ENCODE measurements around the gene AADAT.
A peak's percentile ranks its signal among the peaks of the same experiment; 100 is the strongest.

Gene AADAT

GRCh38 chr4:170027181-170027829 lies 62.5 kb downstream of the AADAT start:
- DNase-seq, result peak; percentile 86

DNA sequence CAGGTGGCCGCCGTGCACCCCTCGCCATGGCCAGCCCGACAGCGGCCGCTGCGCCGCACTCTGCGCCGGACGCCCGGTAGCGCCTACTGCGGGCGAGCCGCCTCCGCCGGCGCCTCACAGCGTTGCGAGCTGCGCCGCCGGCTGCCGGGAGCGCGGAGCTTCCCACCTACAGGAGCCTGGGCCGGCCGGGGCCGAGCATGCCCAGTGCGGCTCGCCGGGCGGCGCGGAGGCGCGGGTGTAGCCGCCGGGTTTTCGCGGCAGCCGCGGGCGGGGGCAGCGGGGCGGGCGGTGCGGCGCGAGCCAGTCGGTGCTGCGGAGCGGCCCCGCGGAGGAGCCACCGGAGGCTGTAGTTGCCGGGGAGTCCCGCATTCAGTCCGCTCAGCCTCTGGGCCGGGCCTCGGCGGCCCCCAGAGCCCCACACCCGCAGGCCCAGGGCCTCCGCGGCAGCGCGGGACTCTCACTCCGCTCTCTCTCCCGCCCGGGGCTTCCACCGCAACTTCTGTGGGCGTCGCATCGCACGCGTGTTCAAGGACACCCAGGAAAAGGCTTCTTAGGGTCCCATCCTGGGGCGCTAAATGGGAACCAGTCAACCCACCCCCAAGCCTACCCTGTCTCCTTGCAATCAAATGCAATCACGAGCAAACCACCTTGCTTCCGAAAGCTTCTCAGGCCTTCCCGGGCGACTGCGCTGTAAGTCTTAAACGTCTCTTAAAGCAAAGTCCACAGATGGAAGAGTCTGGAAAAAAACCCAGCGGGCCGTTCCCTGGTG lies 63.3 kb downstream of the AADAT start, which contains the start of gene MFAP3L:
Gene MFAP3L, minus strand, starts transcription at position 143 of the 769 bp plus-strand sequence. CDS start 20,518 bp downstream, outside the sequence.
- DNase-seq, result peak; percentile 79 to 86

GRCh38 chr4:170025523-170026252 lies 64.1 kb downstream of the AADAT start:
- DNase-seq, result peak in 1 of 2 experiments; percentile 22

GRCh38 chr4:170022211-170022610 lies 67.5 kb downstream of the AADAT start:
- DNase-seq, result no peak

DNA sequence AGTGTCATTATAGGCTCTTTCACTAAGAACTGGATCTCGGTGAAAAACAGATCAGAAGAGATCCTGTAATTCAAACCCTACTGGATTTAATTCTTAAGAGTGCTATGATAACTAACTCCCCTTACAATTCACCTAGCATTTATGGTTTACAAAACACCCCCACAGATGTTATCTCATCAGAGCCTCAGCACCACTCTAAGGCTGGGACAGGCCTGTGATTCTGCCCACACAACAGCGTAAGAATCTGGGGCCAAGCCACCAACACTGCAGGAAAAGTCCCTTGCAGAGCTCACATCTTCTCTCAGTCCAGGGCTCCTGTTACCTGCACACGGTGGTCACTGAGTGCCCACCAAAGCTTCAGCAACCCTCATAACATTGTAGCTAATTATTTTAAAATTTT lies 72.5 kb downstream of the AADAT start:
- DNase-seq, result no peak

- DNase-seq, result no peak
These were observed 74.5 kb downstream of the AADAT start for GRCh38 chr4:170015285-170015684.

- no peak for DNase-seq
These were observed 75.3 kb downstream of the AADAT start for GRCh38 chr4:170014359-170015011.

GRCh38 chr4:170012629-170012958 lies 77.2 kb downstream of the AADAT start:
- DNase-seq, result no peak

- no peak for DNase-seq
These were observed 77.7 kb downstream of the AADAT start for GRCh38 chr4:170011921-170012628.
